GM18526 (cell line): Measurements from ENCODE around the gene ZNF526.

ENCODE experiments used
- POLR2A ChIP-seq: IDR thresholded peaks from 3 replicates; pipeline ENCODE4 v1.6.1; 2011; ENCODE audit not compliant: insufficient read length; ENCODE audit errors: extremely low read depth

Gene ZNF526

GRCh38 chr19:42204664-42205063 lies 15.4 kb upstream of the ZNF526 start:
- no peak for TF ChIP-seq POLR2A

DNA sequence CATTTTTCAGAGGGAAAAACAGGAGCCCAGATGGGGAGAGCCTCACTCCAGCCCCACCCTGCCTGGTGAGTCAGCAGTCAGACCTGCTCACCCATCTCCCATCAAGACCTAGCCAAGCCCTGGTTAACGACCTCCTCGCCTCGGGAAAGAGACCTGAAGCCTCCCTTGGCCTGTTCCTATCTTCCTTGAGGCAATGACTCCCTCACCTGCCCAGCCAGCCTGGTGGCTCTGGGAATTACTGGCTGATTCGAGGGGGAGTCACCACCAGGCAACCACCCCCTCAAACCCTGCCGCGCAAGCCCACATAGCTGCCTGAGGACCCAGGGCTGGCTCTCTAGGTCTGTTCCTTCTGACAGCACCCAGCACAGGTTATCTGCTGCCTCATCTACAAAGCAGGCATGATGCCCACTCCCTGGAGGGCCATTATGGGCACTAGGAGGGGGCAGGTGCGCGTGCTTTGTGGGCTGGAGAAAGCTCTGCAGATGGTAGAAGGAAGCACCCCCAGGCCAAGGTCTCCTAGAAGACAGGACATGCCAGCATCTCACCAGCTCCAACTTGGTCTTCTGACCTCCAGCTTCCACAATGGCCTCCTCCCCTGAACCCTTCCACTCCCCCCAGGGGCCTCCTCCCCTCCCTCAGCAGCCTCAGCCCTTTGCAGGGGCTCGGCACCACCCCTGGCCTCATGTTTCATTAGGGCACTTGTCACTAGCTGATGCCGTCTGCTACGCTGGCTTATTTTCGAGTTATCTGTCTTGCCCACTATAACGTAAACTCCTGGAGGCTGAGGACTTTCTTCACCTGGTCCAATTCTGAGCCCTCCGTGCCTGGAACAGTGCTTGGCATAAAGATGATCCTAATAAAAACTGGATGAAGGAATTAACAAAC lies 13.0 kb upstream of the ZNF526 start:
- no peak for TF ChIP-seq POLR2A

- no peak for TF ChIP-seq POLR2A
Measured at GRCh38 chr19:42207767-42208271, 12.3 kb upstream of the ZNF526 start.

DNA sequence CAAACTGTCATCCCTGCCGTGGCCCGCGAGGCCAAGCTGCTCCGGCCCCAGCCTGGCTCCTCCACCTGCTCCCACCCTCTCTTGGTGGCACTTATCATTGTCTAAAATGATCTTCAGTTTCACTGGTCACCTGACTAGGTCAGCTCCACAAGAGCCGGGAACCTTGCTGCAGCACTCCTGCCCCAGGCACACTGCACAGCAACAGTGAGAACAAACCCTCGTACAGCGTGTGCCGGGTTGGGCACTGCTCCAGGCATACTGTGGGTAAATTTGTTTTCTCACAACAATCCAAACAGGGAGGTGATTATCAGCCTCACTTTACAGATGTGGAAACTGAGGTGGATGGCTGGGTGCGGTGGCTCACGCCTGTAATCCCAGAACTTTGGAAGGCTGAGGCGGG lies 11.5 kb upstream of the ZNF526 start:
- no peak for TF ChIP-seq POLR2A

DNA sequence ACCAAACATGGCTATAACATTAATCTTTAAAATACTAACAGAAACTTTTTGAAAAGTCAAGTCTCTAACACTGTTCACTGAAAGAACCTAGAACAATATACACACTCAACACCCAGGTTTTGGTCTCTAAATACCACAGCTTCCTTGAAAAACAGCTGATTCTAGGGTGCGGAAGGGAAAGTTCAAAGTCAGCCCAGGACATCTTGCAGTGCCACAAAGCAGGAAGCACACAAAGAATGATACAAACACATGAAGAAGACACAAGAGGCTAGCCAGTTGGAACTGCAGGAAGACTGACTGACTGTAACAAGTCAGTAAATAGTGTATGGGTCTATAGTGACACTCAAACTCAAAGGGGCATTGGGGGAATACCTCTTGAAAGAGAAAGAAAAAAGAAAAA lies 7.2 kb upstream of the ZNF526 start:
- no peak for TF ChIP-seq POLR2A

DNA sequence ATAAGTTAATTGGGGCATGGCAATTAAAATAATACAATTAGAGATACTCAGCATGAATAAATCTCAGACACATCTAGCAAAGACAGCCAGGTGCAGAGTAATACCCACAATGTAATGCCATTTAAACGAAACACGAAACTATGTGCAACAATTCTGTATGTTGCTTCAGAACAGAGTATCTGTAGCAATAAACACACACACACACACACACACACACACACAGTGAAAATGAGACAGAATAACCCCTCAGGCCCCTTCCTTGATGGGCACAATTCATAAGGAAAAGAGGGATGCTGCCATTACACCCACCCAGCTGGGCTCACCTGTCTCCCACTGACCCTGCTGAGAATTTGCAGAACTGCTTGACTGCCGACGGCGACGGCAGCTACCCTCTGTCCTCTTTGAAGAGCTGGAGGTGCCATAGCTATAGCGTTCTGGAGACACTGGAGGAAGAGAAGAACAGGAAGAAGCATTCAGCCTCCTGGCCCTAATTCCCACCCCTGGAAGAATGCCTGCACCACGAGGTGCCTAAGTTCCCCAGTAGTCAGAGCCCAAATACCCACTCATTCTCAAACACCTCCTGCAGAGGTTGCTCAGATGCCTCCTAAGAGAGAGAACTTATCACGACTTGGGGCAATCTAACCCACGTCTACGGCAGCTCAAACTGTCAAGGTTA lies 5.2 kb upstream of the ZNF526 start:
- no peak for TF ChIP-seq POLR2A

DNA sequence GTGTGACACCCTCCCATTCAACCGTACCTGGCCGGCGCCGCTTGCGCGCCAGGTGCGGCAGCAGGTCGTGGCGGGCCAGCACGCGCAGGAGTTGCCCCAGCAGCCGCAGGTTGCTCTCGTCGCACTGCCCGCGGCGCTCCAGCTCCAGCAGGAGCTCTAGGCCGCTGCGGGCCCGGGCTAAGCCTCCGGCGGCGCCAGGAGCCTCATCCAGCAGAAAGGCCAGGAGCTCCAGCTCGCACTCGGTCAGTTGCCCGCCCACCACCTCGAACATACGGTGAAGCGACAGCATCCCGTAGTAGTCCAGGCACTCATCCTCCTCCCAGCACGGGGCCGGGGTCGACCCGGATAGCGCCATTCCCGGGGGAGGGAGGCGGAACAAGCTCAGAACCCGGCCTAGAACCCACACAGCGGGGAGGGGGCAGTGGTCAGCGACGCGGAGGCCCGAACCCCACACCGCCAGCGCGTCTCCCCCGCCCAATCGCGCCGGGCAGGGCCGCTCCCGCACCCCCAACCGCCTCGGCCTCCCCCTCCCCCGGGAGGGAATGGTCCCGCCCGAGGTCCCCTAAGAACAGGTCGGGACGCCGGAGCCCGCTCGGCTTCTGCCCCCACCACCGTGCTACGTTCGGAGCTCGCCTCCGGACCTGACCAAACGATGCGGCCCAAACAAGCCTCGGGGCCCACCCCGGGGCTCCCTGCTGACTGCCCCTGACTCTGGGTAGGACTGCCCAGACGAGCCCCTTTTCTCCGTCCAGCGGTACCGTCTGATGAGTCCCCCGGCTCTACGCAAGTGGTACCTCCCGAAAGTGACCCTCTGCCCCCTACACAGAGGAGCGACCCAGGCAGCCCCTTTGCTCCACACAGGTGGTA lies 3.2 kb upstream of the ZNF526 start:
- TF ChIP-seq POLR2A, result no peak

DNA sequence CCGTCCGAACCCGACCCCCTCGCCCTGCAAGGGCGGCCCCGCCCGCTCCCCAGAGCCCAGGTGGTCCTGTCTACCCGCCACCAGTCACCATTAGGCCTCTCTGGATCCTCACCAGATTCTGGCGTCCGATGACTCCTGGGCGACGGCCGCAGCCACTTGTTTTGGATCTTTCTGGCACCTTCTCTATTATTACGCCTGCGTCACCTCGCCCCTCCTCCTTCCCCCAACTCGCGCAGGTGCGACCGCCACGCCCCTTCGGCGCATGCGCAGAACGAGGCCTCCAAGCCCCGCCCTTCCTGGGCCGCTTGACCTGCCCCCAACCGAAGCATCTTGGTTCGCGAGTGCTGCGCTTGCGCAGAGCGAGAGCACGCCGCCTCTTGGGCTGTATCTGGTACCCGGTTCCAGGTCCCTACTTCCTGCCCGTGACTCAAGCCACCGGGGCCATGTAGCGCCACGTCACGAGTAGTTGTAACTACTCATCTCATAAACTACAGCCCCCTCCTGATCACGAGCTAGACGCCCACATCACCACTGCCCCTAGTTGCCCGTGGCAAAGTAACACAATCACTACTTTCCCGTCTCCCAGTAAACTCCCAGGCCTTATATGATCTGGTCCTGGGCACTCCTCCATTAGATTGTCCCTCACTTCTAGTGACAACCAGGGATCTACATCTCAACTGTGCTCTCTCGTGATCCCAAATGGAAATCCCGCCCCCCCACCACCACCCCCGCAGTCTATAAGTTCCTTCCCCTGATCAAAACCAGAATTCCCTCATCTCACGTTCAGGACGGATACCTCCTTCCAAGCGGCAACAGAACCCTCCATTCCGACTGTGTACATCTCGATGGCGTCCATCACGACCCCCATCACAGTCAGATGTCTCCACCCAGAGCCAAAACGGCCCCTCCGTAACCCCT lies 2.3 kb upstream of the ZNF526 start, which contains the start of gene DEDD2:
Gene DEDD2 (minus strand): TSS at position 158 of the 918 bp plus-strand sequence. CDS start 670 bp downstream, outside the sequence.
- peak; percentile 69 for TF ChIP-seq POLR2A

GRCh38 chr19:42220751-42221097 lies 612 bp downstream of the ZNF526 start:
- TF ChIP-seq POLR2A, result no peak

- no peak for TF ChIP-seq POLR2A
Measured at GRCh38 chr19:42224940-42225717, 5.0 kb downstream of the ZNF526 start.

- TF ChIP-seq POLR2A, result no peak
Measured at GRCh38 chr19:42225718-42226292, 5.7 kb downstream of the ZNF526 start.

DNA sequence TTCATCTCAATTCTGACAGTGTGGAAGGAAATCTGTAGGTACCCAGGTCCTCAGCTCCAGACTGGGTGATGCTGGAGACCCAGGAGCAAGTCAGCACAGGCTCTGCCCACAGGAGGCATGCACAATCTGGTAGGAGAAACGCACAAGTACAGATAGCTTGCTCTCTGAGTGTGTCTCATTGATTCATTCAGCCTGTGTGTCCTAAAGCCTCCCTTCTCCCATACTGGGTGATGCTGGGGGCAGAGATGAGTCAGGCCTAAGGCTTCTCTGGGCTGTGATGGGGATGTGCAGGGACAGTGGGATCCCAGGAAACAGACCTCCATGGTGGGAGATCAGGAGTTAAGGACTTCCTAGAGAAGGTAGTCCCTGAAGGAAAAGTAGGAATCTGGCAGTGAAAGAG lies 6.8 kb downstream of the ZNF526 start:
- TF ChIP-seq POLR2A, result no peak

GRCh38 chr19:42228641-42229040 lies 8.5 kb downstream of the ZNF526 start:
- TF ChIP-seq POLR2A, result no peak
